Measurements from ENCODE around the gene NDUFS1.

NDUFS1 gene

DNA sequence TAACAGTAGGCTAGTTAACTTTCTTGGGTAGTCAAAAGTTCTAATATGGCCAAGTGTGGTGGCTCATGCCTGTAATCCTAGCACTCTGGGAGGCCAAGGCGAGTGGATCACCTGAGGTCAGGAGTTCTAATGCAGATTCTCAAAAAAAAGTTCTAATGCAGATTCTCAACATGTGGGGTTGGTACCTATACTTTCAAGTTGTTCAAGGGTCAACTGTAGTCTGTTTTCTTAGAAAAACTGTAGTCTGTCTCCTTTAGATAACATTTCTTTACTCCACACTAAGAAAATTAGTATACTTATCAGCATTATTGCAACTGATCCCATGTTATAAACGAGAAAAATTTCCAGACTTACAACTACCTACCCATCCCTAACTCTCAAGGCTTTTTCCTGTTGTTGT lies 89.8 kb downstream of the NDUFS1 start:
- Histone ChIP-seq H3K36me3 (replicated peaks) (no peaks in the 10 kb centered on the region), H3K27me3 (replicated peaks) (no peaks in the 10 kb centered on the region), H3K4me3 (ENCODE audit: low read depth, low read length) (no peak overlapping the region), H3K27ac (no peak overlapping the region)
- in situ Hi-C loops (cut with HindIII; ENCODE audit: low pct_ligation_motif_present, low sequenced_read_pairs), result no loop called here
- TF ChIP-seq, protein P1, sequence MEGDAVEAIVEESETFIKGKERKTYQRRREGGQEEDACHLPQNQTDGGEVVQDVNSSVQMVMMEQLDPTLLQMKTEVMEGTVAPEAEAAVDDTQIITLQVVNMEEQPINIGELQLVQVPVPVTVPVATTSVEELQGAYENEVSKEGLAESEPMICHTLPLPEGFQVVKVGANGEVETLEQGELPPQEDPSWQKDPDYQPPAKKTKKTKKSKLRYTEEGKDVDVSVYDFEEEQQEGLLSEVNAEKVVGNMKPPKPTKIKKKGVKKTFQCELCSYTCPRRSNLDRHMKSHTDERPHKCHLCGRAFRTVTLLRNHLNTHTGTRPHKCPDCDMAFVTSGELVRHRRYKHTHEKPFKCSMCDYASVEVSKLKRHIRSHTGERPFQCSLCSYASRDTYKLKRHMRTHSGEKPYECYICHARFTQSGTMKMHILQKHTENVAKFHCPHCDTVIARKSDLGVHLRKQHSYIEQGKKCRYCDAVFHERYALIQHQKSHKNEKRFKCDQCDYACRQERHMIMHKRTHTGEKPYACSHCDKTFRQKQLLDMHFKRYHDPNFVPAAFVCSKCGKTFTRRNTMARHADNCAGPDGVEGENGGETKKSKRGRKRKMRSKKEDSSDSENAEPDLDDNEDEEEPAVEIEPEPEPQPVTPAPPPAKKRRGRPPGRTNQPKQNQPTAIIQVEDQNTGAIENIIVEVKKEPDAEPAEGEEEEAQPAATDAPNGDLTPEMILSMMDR (IDR thresholded peaks at IDR 0.05; ENCODE audit: low read depth, low read length, missing control alignments), result no peak
- no peak for DNase-seq

DNA sequence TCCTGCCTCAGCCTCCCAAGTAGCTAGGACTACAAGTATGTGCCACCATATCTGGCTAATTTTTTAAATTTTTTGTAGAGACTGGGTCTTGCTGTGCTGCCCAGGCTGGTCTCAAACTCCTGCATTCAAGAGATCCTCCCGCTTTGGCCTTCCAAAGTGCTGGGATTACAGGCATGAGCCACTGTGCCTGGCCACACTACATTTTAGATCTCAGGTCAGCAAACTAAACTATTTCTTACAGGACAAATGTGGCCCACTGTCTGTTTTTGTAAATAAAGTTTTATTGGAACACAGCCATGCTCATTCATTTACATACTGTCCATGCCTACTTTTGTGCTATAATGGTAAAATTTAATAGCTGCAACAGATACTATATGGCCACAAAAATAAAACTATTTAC lies 91.0 kb downstream of the NDUFS1 start:
- no peaks in the 10 kb centered on the region for H3K36me3 ChIP-seq (replicated peaks)
- no peak overlapping the region for H3K27ac ChIP-seq
- H3K4me3 ChIP-seq (ENCODE audit: low read depth, low read length), result no peak overlapping the region
- TF ChIP-seq, protein P1 (IDR thresholded peaks at IDR 0.05; ENCODE audit: low read depth, low read length, missing control alignments), result no peak
- in situ Hi-C loops (cut with HindIII; ENCODE audit: low pct_ligation_motif_present, low sequenced_read_pairs), result no loop called here
- no peaks in the 10 kb centered on the region for H3K27me3 ChIP-seq (replicated peaks)
- DNase-seq, result no peak

Measured in brain microvascular endothelial cell (primary cell).